ENCODE data around the gene HOXC11. TPM values are rescaled to one million over a fixed set of nuclear protein-coding genes. Genes with fewer than 3 reads are reported as not detected.

The HOXC11 gene
- total RNA-seq, 1 donor from 2014 or later, result not detected

DNA sequence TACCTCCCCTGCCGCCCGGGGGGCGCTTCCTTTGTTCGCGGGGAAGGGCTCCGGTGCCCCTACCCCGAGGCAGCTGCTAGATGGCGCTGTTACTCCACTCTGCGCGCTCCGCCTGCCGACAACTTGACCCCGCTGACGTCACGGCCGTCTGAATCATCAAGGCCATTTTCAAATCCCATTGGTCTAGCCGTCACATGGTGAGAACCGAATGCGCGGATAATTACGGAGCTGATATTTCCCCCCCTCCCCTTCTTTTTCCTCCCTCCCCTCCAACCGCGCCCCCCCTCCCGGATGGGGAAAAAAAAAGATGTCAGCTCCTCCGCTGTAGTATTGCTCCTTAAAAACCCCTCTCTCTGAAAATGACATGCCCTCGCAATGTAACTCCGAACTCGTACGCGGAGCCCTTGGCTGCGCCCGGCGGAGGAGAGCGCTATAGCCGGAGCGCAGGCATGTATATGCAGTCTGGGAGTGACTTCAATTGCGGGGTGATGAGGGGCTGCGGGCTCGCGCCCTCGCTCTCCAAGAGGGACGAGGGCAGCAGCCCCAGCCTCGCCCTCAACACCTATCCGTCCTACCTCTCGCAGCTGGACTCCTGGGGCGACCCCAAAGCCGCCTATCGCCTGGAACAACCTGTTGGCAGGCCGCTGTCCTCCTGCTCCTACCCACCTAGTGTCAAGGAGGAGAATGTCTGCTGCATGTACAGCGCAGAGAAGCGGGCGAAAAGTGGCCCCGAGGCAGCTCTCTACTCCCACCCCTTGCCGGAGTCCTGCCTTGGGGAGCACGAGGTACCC is 12.2 kb downstream of the HOXC11 start, which contains the start of gene HOXC10:
HOXC10 (plus strand) TSS at position 246 of the 791 bp plus-strand sequence; CDS start at position 360, 114 bp downstream.
- no peaks in the 10 kb centered on the region for H3K79me2 ChIP-seq (ENCODE audit: low read depth)
- no peaks in the 10 kb centered on the region for H3F3A ChIP-seq (ENCODE audit: low read depth)
- no peak within 1 kb of the TSS for H3K9ac ChIP-seq
- peaks cover 86% of the 10 kb centered on the region for H4K20me1 ChIP-seq (ENCODE audit: low read depth)
- no peak within 1 kb of the TSS for H3K27ac ChIP-seq
- peaks cover 100% of the 10 kb centered on the region for H3K27me3 ChIP-seq
- Mint-ChIP-seq H3K9me3 (peaks cover 9% of the 10 kb centered on the region), H3K36me3 (no peaks in the 10 kb centered on the region), H3K27me3 (ENCODE audit: insufficient read depth, low read depth) (peaks cover 99% of the 10 kb centered on the region), H3K27ac (no peak within 1 kb of the TSS), H3K4me1 (no peaks in the 10 kb centered on the region), H3K4me3 (no peak within 1 kb of the TSS)
- no peaks in the 10 kb centered on the region for H3K9me3 ChIP-seq (ENCODE audit: low read depth)
- no peaks in the 10 kb centered on the region for H3K36me3 ChIP-seq
- no peaks in the 10 kb centered on the region for H3K4me1 ChIP-seq
- H3K4me2 ChIP-seq, result no peak within 1 kb of the TSS
- DNase-seq (ENCODE audit: low spot score), result peak; percentile 73
- no peak within 1 kb of the TSS for H2AFZ ChIP-seq (replicated peaks)
- no peak within 1 kb of the TSS for H3K4me3 ChIP-seq
- TF ChIP-seq EZH2 (IDR thresholded peaks at IDR 0.05) (no peak), CTCF (IDR thresholded peaks at IDR 0.05) (peak; percentile 55)

DNA sequence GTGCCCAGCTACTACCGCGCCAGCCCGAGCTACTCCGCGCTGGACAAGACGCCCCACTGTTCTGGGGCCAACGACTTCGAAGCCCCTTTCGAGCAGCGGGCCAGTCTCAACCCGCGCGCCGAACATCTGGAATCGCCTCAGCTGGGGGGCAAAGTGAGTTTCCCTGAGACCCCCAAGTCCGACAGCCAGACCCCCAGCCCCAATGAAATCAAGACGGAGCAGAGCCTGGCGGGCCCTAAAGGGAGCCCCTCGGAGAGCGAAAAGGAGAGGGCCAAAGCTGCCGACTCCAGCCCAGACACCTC is 12.7 kb downstream of the HOXC11 start:
- no peak for DNase-seq (ENCODE audit: low spot score)
- Histone ChIP-seq H3K27me3 (peaks cover 100% of the 10 kb centered on the region), H3K27ac (no peak overlapping the region), H3K9ac (no peak overlapping the region), H4K20me1 (ENCODE audit: low read depth) (peaks cover 86% of the 10 kb centered on the region), H3K4me3 (no peak overlapping the region), H3F3A (ENCODE audit: low read depth) (no peaks in the 10 kb centered on the region), H3K9me3 (ENCODE audit: low read depth) (no peaks in the 10 kb centered on the region), H3K36me3 (no peaks in the 10 kb centered on the region), H2AFZ (replicated peaks) (no peak overlapping the region), H3K79me2 (ENCODE audit: low read depth) (no peaks in the 10 kb centered on the region), H3K4me2 (no peak overlapping the region), H3K4me1 (no peaks in the 10 kb centered on the region)
- Mint-ChIP-seq H3K4me3 (no peak overlapping the region), H3K27me3 (ENCODE audit: insufficient read depth, low read depth) (peaks cover 99% of the 10 kb centered on the region), H3K4me1 (no peaks in the 10 kb centered on the region), H3K9me3 (peaks cover 9% of the 10 kb centered on the region), H3K27ac (no peak overlapping the region), H3K36me3 (no peaks in the 10 kb centered on the region)
- no peak for TF ChIP-seq CTCF (IDR thresholded peaks at IDR 0.05)
- no peak for TF ChIP-seq EZH2phosphoT487 (IDR thresholded peaks at IDR 0.05)
- TF ChIP-seq EZH2 (IDR thresholded peaks at IDR 0.05), result no peak

GRCh38 chr12:53985994-53986685 is 13.2 kb downstream of the HOXC11 start:
- Mint-ChIP-seq H3K36me3 (no peaks in the 10 kb centered on the region), H3K9me3 (peaks cover 9% of the 10 kb centered on the region), H3K27me3 (ENCODE audit: insufficient read depth, low read depth) (peaks cover 99% of the 10 kb centered on the region), H3K27ac (no peak overlapping the region), H3K4me3 (no peak overlapping the region), H3K4me1 (no peaks in the 10 kb centered on the region)
- peaks cover 100% of the 10 kb centered on the region for H3K27me3 ChIP-seq
- H3K4me2 ChIP-seq, result no peak overlapping the region
- no peaks in the 10 kb centered on the region for H3K36me3 ChIP-seq
- no peaks in the 10 kb centered on the region for H3K79me2 ChIP-seq (ENCODE audit: low read depth)
- H3K27ac ChIP-seq, result no peak overlapping the region
- H3K9me3 ChIP-seq (ENCODE audit: low read depth), result no peaks in the 10 kb centered on the region
- no peak for TF ChIP-seq CTCF (IDR thresholded peaks at IDR 0.05)
- TF ChIP-seq EZH2 (IDR thresholded peaks at IDR 0.05), result peak; percentile 99
- peak; percentile 97 for TF ChIP-seq EZH2phosphoT487 (IDR thresholded peaks at IDR 0.05)
- H3K4me1 ChIP-seq, result no peaks in the 10 kb centered on the region
- no peak for DNase-seq (ENCODE audit: low spot score)
- H3K9ac ChIP-seq, result no peak overlapping the region
- H4K20me1 ChIP-seq (ENCODE audit: low read depth), result peaks cover 85% of the 10 kb centered on the region
- no peak overlapping the region for H3K4me3 ChIP-seq
- no peak overlapping the region for H2AFZ ChIP-seq (replicated peaks)
- no peaks in the 10 kb centered on the region for H3F3A ChIP-seq (ENCODE audit: low read depth)

All from neural progenitor cell (in vitro differentiated cells).